Common myeloid progenitor, CD34-positive (primary cell): ENCODE data around the gene FALEC.
"Not testable (repeated sequence)": the region's sequence is repeated elsewhere in the genome, so short reads cannot be mapped to it uniquely, and the experiment has no call there.

ENCODE experiments used
- CTCF ChIA-PET: fragments of 350-600 bp; sonication (Branson Sonifier 250); formaldehyde crosslinking; loops from one replicate; lab custom pipeline; 2021; ENCODE audit warnings: antibody characterized with exemption; lab: Charles Lee
- POLR2A ChIA-PET: fragments of 350-600 bp; sonication (Branson Sonifier 250); formaldehyde crosslinking; loops from one replicate; lab custom pipeline; 2021; ENCODE audit warnings: antibody characterized with exemption; lab: Charles Lee
- DNase-seq, 3 donors: peaks; one replicate each; pipeline versions ENCODE4 v3.0.0 to v3.0.0-alpha.2; 2013
- H3K27ac ChIP-seq, 2 experiments: 1 replicate in 1 of 2; 2 replicates in 1 of 2; pipeline ENCODE4 v1.7.0; 2013; ENCODE audit warnings: inconsistent platforms in 2 of 2, low read length in 2 of 2, mild to moderate bottlenecking in 2 of 2, low read depth in 1 of 2, moderate library complexity in 1 of 2; ENCODE audit not compliant: severe bottlenecking in 2 of 2, insufficient read depth in 1 of 2, poor library complexity in 1 of 2
- H3K27me3 ChIP-seq, 5 experiments: replicated peaks in 2 of 5; 1 replicate in 3 of 5; 2 replicates in 2 of 5; pipeline versions ENCODE4 v1.6.1 to v1.7.0; 2013; ENCODE audit warnings: low read length in 4 of 5, mild to moderate bottlenecking in 2 of 5, moderate library complexity in 2 of 5, inconsistent platforms in 1 of 5; ENCODE audit not compliant: insufficient read depth in 5 of 5, control insufficient read depth in 4 of 5
- H3K36me3 ChIP-seq, 4 experiments: 1 replicate in 2 of 4; 2 replicates in 2 of 4; pipeline versions ENCODE4 v1.6.1 to v1.7.0; 2013; ENCODE audit warnings: low read length in 3 of 4, control low read depth in 1 of 4, mild to moderate bottlenecking in 1 of 4; ENCODE audit not compliant: control insufficient read depth in 4 of 4, insufficient read depth in 4 of 4
- H3K4me1 ChIP-seq, 4 experiments: 1 replicate in 3 of 4; 2 replicates in 1 of 4; pipeline versions ENCODE4 v1.6.1 to v1.7.1; 2013; ENCODE audit warnings: low read length in 3 of 4, mild to moderate bottlenecking in 3 of 4, control low read depth in 1 of 4, inconsistent platforms in 1 of 4, moderate library complexity in 1 of 4; ENCODE audit not compliant: control insufficient read depth in 4 of 4, insufficient read depth in 4 of 4; ENCODE audit errors: control extremely low read depth in 1 of 4
- H3K4me3 ChIP-seq, 7 experiments: 1 replicate in 4 of 7; 2 replicates in 3 of 7; pipeline versions ENCODE4 v1.5.1 to v1.7.0; 2013; ENCODE audit warnings: mild to moderate bottlenecking in 7 of 7, low read length in 6 of 7, moderate library complexity in 6 of 7, inconsistent platforms in 2 of 7, low read depth in 2 of 7, control low read depth in 1 of 7; ENCODE audit not compliant: insufficient read depth in 4 of 7, control insufficient read depth in 1 of 7; ENCODE audit errors: extremely low read depth in 1 of 7
- H3K9me3 ChIP-seq, 5 experiments: 1 replicate in 4 of 5; 2 replicates in 1 of 5; pipeline versions ENCODE4 v1.6.1 to v1.7.1; 2013; ENCODE audit warnings: low read length in 4 of 5, mild to moderate bottlenecking in 2 of 5, inconsistent platforms in 1 of 5, low read depth in 1 of 5, moderate library complexity in 1 of 5; ENCODE audit not compliant: control insufficient read depth in 4 of 5, insufficient read depth in 2 of 5; ENCODE audit errors: control extremely low read depth in 1 of 5
- WGBS: methylation state at CpG from one replicate; pipeline ENCODE4 v1.1.5; 2013; ENCODE audit not compliant: insufficient coverage; 5-methylcytosine and 5-hydroxymethylcytosine counted together

Gene FALEC

GRCh38 chr1:150567717-150568593, 52.4 kb downstream of the FALEC start:
- peaks cover 0 to 10% (median 5%) of the 10 kb centered on the region in 4 experiments for H3K36me3 ChIP-seq
- DNase-seq: peak in 2 of 3 donors; percentile 30 to 56
- H3K4me1 ChIP-seq: peaks cover 35 to 69% (median 66%) of the 10 kb centered on the region in 4 experiments
- ChIA-PET POLR2A (interaction anchor here (0.8 to 1.9 kb wide), 4 partner anchors 9 to 62 kb away, joined by 3 to 13 read pairs (median 8); partner anchors contain the start of genes ENSA and MCL1), CTCF (interaction anchor here (1.0 to 12.3 kb wide), 7 partner anchors 9 to 411 kb away, joined by 3 to 152 read pairs (median 4); partner anchors contain the start of gene MCL1)
- 13% methylated on average over 3 of the region's 10 CpGs for WGBS
- H3K27me3 ChIP-seq: no peaks in the 10 kb centered on the region
- H3K4me3 ChIP-seq: peak overlapping the region in 6 of 7 experiments; percentile 45 to 74 (median 60)
- peak overlapping the region; percentile 25 to 75 for H3K27ac ChIP-seq
- H3K9me3 ChIP-seq: no peaks in the 10 kb centered on the region

GRCh38 chr1:150568594-150568966, 53.0 kb downstream of the FALEC start:
- Histone ChIP-seq H3K4me1 (peaks cover 29 to 63% (median 60%) of the 10 kb centered on the region in 4 experiments), H3K4me3 (peak overlapping the region in 5 of 7 experiments; percentile 45 to 74 (median 61)), H3K36me3 (peaks cover 0 to 16% (median 11%) of the 10 kb centered on the region in 4 experiments), H3K27ac (peak overlapping the region in 1 of 2 experiments; percentile 75), H3K9me3 (no peaks in the 10 kb centered on the region), H3K27me3 (no peaks in the 10 kb centered on the region)
- DNase-seq: no peak
- CTCF ChIA-PET: interaction anchor here (1.0 to 12.3 kb wide), 7 partner anchors 8 to 411 kb away, joined by 3 to 152 read pairs (median 4); partner anchors contain the start of gene MCL1
- POLR2A ChIA-PET: interaction anchor here (0.8 to 1.9 kb wide), 4 partner anchors 8 to 61 kb away, joined by 3 to 13 read pairs (median 8); partner anchors contain the start of genes ENSA and MCL1

- Histone ChIP-seq H3K27me3 (no peaks in the 10 kb centered on the region), H3K27ac (no peak overlapping the region), H3K36me3 (peaks cover 18 to 57% (median 44%) of the 10 kb centered on the region in 4 experiments), H3K4me1 (peaks cover 27 to 43% (median 38%) of the 10 kb centered on the region in 4 experiments), H3K4me3 (no peak overlapping the region), H3K9me3 (no peaks in the 10 kb centered on the region)
- POLR2A ChIA-PET: interaction anchor here (0.8 to 8.5 kb wide), 4 partner anchors 11 to 54 kb away, joined by 3 to 77 read pairs (median 4); no protein-coding TSS in a partner anchor
- WGBS: 83% methylated on average over 4 of the region's 4 CpGs
- CTCF ChIA-PET: interaction anchor here (1.0 to 11.1 kb wide), 4 partner anchors 12 to 50 kb away, joined by 3 to 150 read pairs (median 4); no protein-coding TSS in a partner anchor
- peak in 2 of 3 donors; percentile 51 to 56 for DNase-seq
Observed at GRCh38 chr1:150572918-150573647, 57.5 kb downstream of the FALEC start.

- not testable (repeated sequence) for H3K27ac ChIP-seq, H3K9me3 ChIP-seq, DNase-seq, H3K4me3 ChIP-seq, H3K27me3 ChIP-seq
- WGBS: 98% methylated on average over 8 of the region's 13 CpGs
- CTCF ChIA-PET: interaction anchor here (1.0 to 11.1 kb wide), 3 partner anchors 12 to 49 kb away, joined by 3 to 150 read pairs (median 4); no protein-coding TSS in a partner anchor
- POLR2A ChIA-PET: interaction anchor here (0.8 to 8.5 kb wide), 3 partner anchors 11 to 54 kb away, joined by 3 to 77 read pairs (median 5); no protein-coding TSS in a partner anchor
- Histone ChIP-seq H3K36me3 (peaks cover 18 to 63% (median 49%) of the 10 kb centered on the region in 4 experiments), H3K4me1 (peaks cover 23 to 39% (median 32%) of the 10 kb centered on the region in 4 experiments)
Observed at GRCh38 chr1:150573648-150574071, 58.1 kb downstream of the FALEC start.

- no peaks in the 10 kb centered on the region for H3K9me3 ChIP-seq
- H3K27ac ChIP-seq: peak overlapping the region in 1 of 2 experiments; percentile 58
- H3K4me3 ChIP-seq: peak overlapping the region in 3 of 7 experiments; percentile 11 to 99 (median 37)
- H3K4me1 ChIP-seq: peaks cover 20 to 32% (median 25%) of the 10 kb centered on the region in 4 experiments
- peak in 1 of 3 donors; percentile 23 for DNase-seq
- H3K27me3 ChIP-seq: no peaks in the 10 kb centered on the region
- ChIA-PET CTCF (interaction anchor here (0.9 to 11.1 kb wide), 5 partner anchors 13 to 49 kb away, joined by 3 to 150 read pairs (median 4); no protein-coding TSS in a partner anchor), POLR2A (interaction anchor here (0.6 to 8.5 kb wide), 4 partner anchors 12 to 48 kb away, joined by 3 to 77 read pairs (median 4); no protein-coding TSS in a partner anchor)
- 89% methylated on average over 3 of the region's 6 CpGs for WGBS
- H3K36me3 ChIP-seq: peaks cover 18 to 65% (median 51%) of the 10 kb centered on the region in 4 experiments
Observed at GRCh38 chr1:150574260-150575071, 58.9 kb downstream of the FALEC start.
